Activated CD4-positive, CD25-positive, alpha-beta regulatory T cell treated with anti-CD3 and anti-CD28 coated beads, Interleukin-2, amount 50 U/mL, for 24 hours (primary cell): ENCODE results near the gene JOSD2.
"Not testable (repeated sequence)": the region's sequence is repeated elsewhere in the genome, so short reads cannot be mapped to it uniquely, and the experiment has no call there.

Experiments
- ATAC-seq, 2 donors: fragments of 150-1000 bp; cut with Tn5 transposase; one replicate each; pipeline ENCODE4 v1.10.0; 2021; ENCODE audit warnings: mild to moderate bottlenecking in 1 of 2, moderate library complexity in 1 of 2

JOSD2 gene

DNA sequence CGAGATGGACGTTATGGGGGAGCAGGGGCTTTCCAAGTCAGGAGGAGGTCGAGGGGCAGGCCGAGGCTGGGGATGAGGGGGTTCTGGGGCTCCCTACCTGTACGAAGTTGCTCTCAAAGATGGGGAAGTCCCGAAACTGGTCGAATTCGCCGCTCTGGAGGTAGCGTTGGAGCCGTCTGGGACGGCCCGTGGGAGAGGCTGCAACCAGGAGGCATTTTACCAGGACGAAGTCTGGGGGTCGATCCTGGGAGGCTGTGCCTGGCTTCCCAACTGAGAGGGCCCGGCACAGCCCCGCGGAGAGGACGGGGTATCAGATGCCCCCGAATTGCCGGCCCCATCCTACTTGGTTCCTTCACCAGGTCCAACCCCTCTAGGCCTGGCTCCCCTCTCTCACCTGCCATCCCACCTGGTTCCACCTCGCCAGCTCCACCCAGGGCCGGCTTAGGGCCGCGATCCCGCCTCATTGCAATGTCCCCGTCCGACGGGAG lies 35.2 kb downstream of the JOSD2 start:
- ATAC-seq, result peak in 1 of 2 donors; percentile 14

DNA sequence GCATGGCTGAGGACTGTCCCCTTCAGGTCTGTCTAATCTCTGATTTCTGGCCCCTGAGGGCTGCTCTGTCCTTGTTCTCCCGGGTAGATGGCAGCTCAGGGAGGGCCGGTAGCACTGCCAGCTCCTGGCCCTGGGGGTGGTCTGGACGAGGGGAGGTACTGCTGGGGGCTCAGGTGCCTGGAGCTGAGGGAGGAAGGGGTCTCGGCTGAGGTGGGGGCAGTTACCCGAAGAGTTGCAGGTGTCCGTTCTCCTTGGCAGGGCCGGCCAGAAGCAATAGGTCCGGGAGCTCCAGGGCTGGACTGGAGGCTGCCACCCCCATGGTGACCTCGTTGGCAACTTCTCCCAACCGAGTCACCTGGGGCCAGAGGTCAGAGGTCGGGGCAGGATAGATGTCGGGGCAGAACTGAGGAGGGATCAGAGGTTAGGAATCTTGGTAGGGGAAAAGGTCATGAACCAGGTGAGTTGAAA lies 35.9 kb downstream of the JOSD2 start:
- ATAC-seq, result no peak

DNA sequence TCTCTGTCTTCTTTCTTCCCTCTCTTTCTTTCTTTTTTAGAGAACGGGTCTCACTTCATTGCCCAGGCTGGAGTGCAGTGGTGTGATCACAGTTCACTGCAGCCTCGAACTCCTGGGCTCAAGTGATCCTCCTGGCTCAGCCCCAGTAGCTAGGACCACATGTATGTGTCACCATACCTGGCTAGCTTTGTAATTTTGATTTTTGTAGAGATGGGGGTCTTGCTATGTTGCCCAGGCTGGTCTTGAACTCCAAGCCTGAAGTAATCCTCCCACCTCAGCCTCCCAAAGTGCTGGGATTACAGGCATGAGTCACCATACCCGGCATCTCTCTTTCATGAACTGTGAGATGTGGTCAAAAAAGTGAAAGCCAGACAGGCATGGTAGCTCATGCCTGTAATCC lies 37.7 kb downstream of the JOSD2 start:
- not testable (repeated sequence) for ATAC-seq

GRCh38 chr19:50468818-50469217 lies 42.2 kb downstream of the JOSD2 start:
- no peak for ATAC-seq

DNA sequence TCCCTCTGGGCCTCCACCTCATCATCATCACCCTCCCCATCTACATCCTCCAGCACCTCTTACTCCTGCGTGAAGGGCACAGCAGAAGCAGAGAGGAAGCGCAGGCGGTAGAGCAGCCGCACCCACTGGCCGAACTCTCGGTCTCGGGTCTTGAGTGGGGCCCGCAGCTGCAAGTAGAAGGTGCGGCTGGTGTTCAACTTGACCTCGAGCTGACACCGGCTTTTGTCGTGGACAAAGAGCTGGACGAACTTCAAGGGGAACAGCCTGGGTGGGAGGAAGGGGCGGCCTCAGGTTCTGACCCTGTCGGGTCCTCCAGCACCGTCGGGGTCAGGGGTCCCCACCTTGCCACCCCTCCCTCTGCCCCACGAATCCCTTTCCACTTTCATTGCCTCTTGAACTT lies 43.4 kb downstream of the JOSD2 start:
- ATAC-seq, result no peak

DNA sequence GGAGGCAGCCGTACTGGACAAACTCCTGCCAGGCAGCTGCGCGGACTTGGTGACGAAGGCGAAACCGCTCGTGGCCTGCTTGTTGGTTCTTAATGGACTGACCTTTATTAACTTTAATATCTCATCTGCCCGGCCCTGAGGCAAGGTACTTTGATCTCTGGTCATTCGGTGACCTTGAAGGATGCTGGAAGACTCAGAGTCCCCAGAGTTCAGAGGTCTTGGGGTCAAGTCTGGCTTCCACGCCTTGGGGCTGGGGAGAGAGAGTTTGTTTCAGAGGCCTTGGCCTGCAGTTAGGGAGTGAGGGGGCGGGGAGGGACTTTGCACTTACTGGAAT lies 44.3 kb downstream of the JOSD2 start:
- ATAC-seq, result no peak

- no peak for ATAC-seq
Measured at GRCh38 chr19:50465986-50466705, 44.8 kb downstream of the JOSD2 start.

DNA sequence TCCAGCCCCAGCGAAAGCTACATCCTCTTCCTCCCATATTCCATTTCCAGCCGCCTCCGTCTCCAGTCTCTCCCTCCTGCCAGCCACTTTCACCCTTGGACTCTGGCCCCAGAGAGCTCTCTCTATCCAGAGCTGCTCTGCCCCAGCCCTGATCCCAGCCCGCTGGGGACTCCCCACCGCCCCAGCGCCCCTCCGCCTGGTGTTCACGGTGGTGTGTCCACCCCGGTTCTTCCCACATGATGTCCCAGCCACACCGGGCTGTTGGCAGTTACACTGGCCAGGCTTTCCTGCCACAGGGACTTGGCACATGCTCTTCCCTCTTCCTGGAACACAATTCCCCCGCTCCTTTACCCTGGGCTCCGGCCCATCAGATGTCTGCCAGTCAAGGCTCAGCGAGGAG lies 46.0 kb downstream of the JOSD2 start:
- no peak for ATAC-seq

GRCh38 chr19:50464348-50464747 lies 46.6 kb downstream of the JOSD2 start:
- no peak for ATAC-seq

DNA sequence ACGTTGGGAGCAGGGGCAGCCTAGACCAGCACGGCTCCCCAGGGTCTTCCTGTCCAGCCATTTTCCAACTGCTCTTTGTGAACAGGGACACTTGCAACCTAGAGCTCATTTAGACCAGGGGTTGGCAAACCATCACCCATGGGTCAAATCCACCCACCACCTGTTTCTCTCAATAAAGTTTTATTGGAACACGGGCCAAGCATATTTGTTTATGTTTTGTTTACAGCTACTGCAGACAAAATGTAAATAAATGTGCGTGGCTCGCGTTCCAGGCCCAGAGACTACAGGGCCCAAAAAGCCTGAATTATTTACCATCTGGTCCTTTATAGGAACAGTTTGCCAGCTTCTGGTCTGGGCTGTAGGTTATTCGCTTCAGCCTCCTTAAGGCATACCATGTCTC lies 48.0 kb downstream of the JOSD2 start:
- ATAC-seq, result no peak

GRCh38 chr19:50461066-50461875 lies 49.7 kb downstream of the JOSD2 start:
- peak; percentile 45 to 49 for ATAC-seq

DNA sequence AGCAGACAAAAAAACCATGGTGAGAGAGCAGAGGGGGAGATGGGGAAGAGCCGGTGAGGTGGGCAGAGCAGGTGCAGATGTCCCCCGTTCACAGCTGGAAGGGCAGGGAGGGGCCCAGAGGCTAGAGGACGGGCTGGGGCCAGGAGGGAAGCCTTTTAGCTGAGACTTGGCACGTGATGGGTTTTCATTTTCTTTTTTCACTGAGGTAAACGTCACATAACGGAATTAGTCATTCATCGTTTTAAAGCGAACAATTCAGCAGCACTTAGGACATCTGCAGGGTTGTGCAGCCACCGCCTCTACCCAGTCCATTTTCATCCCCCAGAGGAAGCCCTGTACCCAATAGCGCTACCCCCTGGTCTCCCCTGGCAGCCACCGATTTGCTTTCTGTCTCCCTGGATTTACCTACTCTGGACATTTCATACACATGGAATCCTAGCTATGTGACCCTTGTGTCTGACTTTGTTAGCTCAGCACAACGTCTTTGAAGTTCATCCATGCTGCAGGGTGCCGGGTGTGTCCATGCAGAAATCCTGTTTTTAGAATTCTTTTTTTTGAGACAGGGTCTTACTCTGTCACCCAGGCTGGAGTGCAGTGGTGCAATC lies 50.7 kb downstream of the JOSD2 start:
- ATAC-seq, result peak; percentile 75 to 83

DNA sequence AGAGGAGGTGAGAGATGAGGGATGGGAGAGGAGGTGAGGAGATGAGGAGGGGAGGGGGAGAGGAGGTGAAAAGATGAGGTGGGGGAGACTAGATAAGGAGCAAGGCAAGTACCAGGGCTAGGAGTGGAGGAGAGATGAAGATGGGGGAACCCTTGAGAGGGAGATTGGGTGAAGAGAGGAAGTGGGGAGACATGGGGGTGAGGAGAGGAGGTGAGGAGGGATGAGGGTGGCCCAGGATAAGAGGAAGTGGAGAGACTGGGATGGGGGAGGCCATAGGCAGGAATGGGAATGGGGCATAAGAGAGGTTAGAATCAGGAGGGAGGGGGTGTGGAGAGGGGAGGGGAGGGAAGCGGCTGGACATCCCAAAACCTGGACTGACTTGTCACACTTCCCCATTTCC lies 51.4 kb downstream of the JOSD2 start:
- no peak for ATAC-seq

GRCh38 chr19:50459067-50459456 lies 51.9 kb downstream of the JOSD2 start:
- no peak for ATAC-seq

GRCh38 chr19:50458396-50459066 lies 52.5 kb downstream of the JOSD2 start:
- no peak for ATAC-seq

DNA sequence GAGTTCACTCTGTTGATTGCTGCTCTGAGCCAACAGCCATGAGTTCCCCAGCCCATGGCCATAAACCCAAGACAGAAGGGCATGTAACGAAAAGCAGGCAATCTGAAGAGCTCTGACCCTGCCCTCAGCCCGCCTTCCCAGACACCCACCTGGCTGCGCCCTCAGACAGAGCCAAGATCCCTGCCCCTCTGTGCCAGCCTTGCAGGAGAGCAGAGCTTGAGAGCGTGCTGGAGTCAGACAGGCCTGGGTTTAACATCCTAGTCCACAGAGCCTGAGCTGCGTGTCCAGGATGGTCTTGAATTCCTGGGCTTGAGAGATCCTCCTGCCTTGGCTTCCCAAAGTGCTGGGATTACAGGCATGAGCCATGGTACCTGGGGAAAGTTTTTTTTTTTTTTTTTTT lies 53.7 kb downstream of the JOSD2 start:
- ATAC-seq, result no peak
